SU-DHL-6 (cell line): ENCODE measurements around the gene BCAS3.

ENCODE experiments used
- H2AFZ ChIP-seq: fragments of 200-600 bp; sonication (generic); 2 replicates; pipeline ENCODE4 v1.6.1; 2014; ENCODE audit warnings: low read depth, mild to moderate bottlenecking, moderate library complexity, mixed read lengths, antibody characterized with exemption, low read length; ENCODE audit not compliant: severe bottlenecking
- H3F3A ChIP-seq: fragments of 200-600 bp; shearing (Covaris generic); 2 replicates; pipeline ENCODE4 v1.6.0; 2016; ENCODE audit warnings: antibody characterized with exemption, mild to moderate bottlenecking; ENCODE audit not compliant: insufficient read depth
- H3K27ac ChIP-seq: fragments of 200-600 bp; sonication (generic); 2 replicates; pipeline ENCODE4 v1.5.1; 2016; ENCODE audit warnings: low read depth, mild to moderate bottlenecking, low read length, moderate library complexity, mixed read lengths
- H3K27me3 ChIP-seq: fragments of 200-600 bp; sonication (generic), shearing (Covaris generic); 2 replicates; pipeline ENCODE4 v1.6.0; 2014; ENCODE audit warnings: mild to moderate bottlenecking, low read length
- H3K36me3 ChIP-seq: fragments of 200-600 bp; sonication (generic); 2 replicates; pipeline ENCODE4 v1.6.1; 2014; ENCODE audit warnings: mild to moderate bottlenecking, low read length, mixed read lengths
- H3K4me2 ChIP-seq: fragments of 300-600, 200-600 bp; shearing (Covaris generic), sonication (generic); 2 replicates; pipeline ENCODE4 v1.6.0; 2014; ENCODE audit warnings: low read length, low read depth, mild to moderate bottlenecking; ENCODE audit not compliant: poor library complexity, severe bottlenecking
- H3K4me3 ChIP-seq: fragments of 200-600 bp; sonication (generic); 2 replicates; pipeline ENCODE4 v1.5.1; 2014; ENCODE audit warnings: antibody characterized with exemption, low read length, mild to moderate bottlenecking, mixed read lengths; ENCODE audit not compliant: insufficient read depth, poor library complexity, severe bottlenecking
- H3K79me2 ChIP-seq: fragments of 200-600 bp; sonication (generic); 2 replicates; pipeline ENCODE4 v1.6.1; 2014; ENCODE audit warnings: mild to moderate bottlenecking, low read length, moderate library complexity; ENCODE audit not compliant: insufficient read depth
- H3K9ac ChIP-seq: fragments of 200-600 bp; sonication (generic); 2 replicates; pipeline ENCODE4 v1.7.0; 2014; ENCODE audit warnings: mild to moderate bottlenecking, low read length
- H3K9me2 ChIP-seq: fragments of 200-600 bp; sonication (generic); replicated peaks from 2 replicates; pipeline ENCODE4 v1.6.1; 2014; ENCODE audit warnings: low read length; ENCODE audit not compliant: insufficient read depth
- H3K9me3 ChIP-seq: fragments of 200-600 bp; sonication (generic); 2 replicates; pipeline ENCODE4 v1.6.1; 2014; ENCODE audit warnings: low read length, mixed read lengths; ENCODE audit not compliant: insufficient read depth
- H4K20me1 ChIP-seq: fragments of 200-600 bp; sonication (generic); 2 replicates; pipeline ENCODE4 v1.6.1; 2014; ENCODE audit warnings: low read depth, mild to moderate bottlenecking, antibody characterized with exemption, low read length, moderate library complexity, mixed read lengths
- CTCF ChIP-seq: fragments of 200-600 bp; sonication (generic); IDR thresholded peaks from one replicate; pipeline ENCODE4 v1.5.1; 2017; ENCODE audit warnings: antibody characterized with exemption, mild to moderate bottlenecking, low read length, moderate library complexity; ENCODE audit not compliant: insufficient read depth, poor library complexity, severe bottlenecking
- EZH2phosphoT487 ChIP-seq: fragments of 200-600 bp; sonication (generic), shearing (Covaris generic); conservative IDR thresholded peaks from 2 replicates; pipeline ENCODE4 v1.6.1; 2018; ENCODE audit warnings: mild to moderate bottlenecking, antibody characterized with exemption, low read length, moderate library complexity, mixed read lengths

BCAS3 gene

GRCh38 chr17:61070649-61071048 is 393.0 kb downstream of the BCAS3 start:
- TF ChIP-seq EZH2phosphoT487 (no peak), CTCF (no peak)
- H3K79me2 ChIP-seq, result no peaks in the 10 kb centered on the region
- H3K27ac ChIP-seq, result no peak overlapping the region

GRCh38 chr17:61072648-61073047 is 395.0 kb downstream of the BCAS3 start:
- Histone ChIP-seq H3K9me3 (no peaks in the 10 kb centered on the region), H2AFZ (no peak overlapping the region), H3K9ac (no peak overlapping the region), H3K79me2 (no peaks in the 10 kb centered on the region), H4K20me1 (no peaks in the 10 kb centered on the region), H3K4me2 (no peak overlapping the region), H3K4me3 (no peak overlapping the region), H3K27ac (no peak overlapping the region), H3K27me3 (no peaks in the 10 kb centered on the region), H3K36me3 (no peaks in the 10 kb centered on the region), H3F3A (no peaks in the 10 kb centered on the region), H3K9me2 (no peaks in the 10 kb centered on the region)
- TF ChIP-seq CTCF (no peak), EZH2phosphoT487 (no peak)

More at GRCh38 chr17:61070649-61071048, 393.0 kb downstream of the BCAS3 start:
- no peaks in the 10 kb centered on the region for H3K9me2 ChIP-seq
- H3K4me2 ChIP-seq, result no peak overlapping the region
- no peaks in the 10 kb centered on the region for H3K36me3 ChIP-seq
- H3K4me3 ChIP-seq, result no peak overlapping the region
- H2AFZ ChIP-seq, result no peak overlapping the region
- H3F3A ChIP-seq, result no peaks in the 10 kb centered on the region
- H3K9me3 ChIP-seq, result no peaks in the 10 kb centered on the region
- H4K20me1 ChIP-seq, result no peaks in the 10 kb centered on the region
- H3K9ac ChIP-seq, result no peak overlapping the region
- H3K27me3 ChIP-seq, result no peaks in the 10 kb centered on the region

GRCh38 chr17:61073131-61073530 is 395.5 kb downstream of the BCAS3 start:
- TF ChIP-seq EZH2phosphoT487 (no peak), CTCF (no peak)

More at GRCh38 chr17:61073131-61073530, 395.5 kb downstream of the BCAS3 start:
- Histone ChIP-seq H3K9ac (no peak overlapping the region), H3K4me3 (no peak overlapping the region), H4K20me1 (no peaks in the 10 kb centered on the region), H3K79me2 (no peaks in the 10 kb centered on the region), H3K36me3 (no peaks in the 10 kb centered on the region), H3F3A (no peaks in the 10 kb centered on the region), H3K9me3 (no peaks in the 10 kb centered on the region), H3K27me3 (no peaks in the 10 kb centered on the region), H2AFZ (no peak overlapping the region), H3K9me2 (no peaks in the 10 kb centered on the region), H3K4me2 (no peak overlapping the region), H3K27ac (no peak overlapping the region)
